HEK293 (cell line): ENCODE data around the gene OTUB1.
A peak's percentile ranks its signal among the peaks of the same experiment; 100 is the strongest.

ENCODE experiments used
- CTCF ChIA-PET: fragments of 350-600 bp; formaldehyde crosslinking; extraction: SDS; loops from one replicate; lab custom pipeline; 2021; ENCODE audit warnings: antibody characterized with exemption; lab: Yijun Ruan, JAX
- POLR2A ChIA-PET: fragments of 300-600 bp; formaldehyde crosslinking; extraction: SDS; loops from one replicate; lab custom pipeline; 2020; ENCODE audit warnings: antibody characterized with exemption, inconsistent platforms; lab: Yijun Ruan, JAX
- H3K27ac ChIP-seq: fragments of 200-500 bp; sonication (Bioruptor generic); 2 replicates; pipeline ENCODE4 v1.5.1; 2014; ENCODE audit warnings: low read depth, low read length, control low read depth, inconsistent platforms; ENCODE audit errors: extremely low read depth
- H3K36me3 ChIP-seq, 2 experiments: fragments of 200-500 bp in 1 of 2; sonication (Bioruptor generic) in 1 of 2; 1 replicate in 1 of 2; 2 replicates in 1 of 2; pipeline ENCODE4 v1.5.1; 2014 to 2017; ENCODE audit warnings: inconsistent platforms in 2 of 2, low read length in 2 of 2; ENCODE audit not compliant: control insufficient read depth in 2 of 2, insufficient read depth in 1 of 2
- H3K4me1 ChIP-seq: fragments of 200-500 bp; sonication (Bioruptor generic); 2 replicates; pipeline ENCODE4 v1.5.1; 2014; ENCODE audit warnings: mild to moderate bottlenecking, low read length, inconsistent platforms; ENCODE audit not compliant: control insufficient read depth, insufficient read depth
- H3K4me3 ChIP-seq: 2 replicates; pipeline ENCODE4 v1.5.1; 2011; ENCODE audit warnings: low read depth, mild to moderate bottlenecking, control low read depth, low read length, moderate library complexity
- H3K9me3 ChIP-seq: fragments of 200-500 bp; sonication (Bioruptor generic); 2 replicates; pipeline ENCODE4 v1.5.1; 2014; ENCODE audit warnings: low read depth, low read length, inconsistent platforms; ENCODE audit not compliant: control insufficient read depth, insufficient read depth
- BCL11A ChIP-seq: fragments of 450-650 bp; formaldehyde crosslinking; IDR thresholded peaks from 2 replicates; pipeline ENCODE4 v1.5.1; 2016; ENCODE audit warnings: low read depth, missing biosample characterization, missing genetic modification characterization
- CTCF ChIP-seq: fragments of 450-650 bp; formaldehyde crosslinking; IDR thresholded peaks from 2 replicates; pipeline ENCODE4 v1.5.1; 2016; ENCODE audit warnings: missing biosample characterization, missing genetic modification characterization
- GLIS2 ChIP-seq: fragments of 450-650 bp; formaldehyde crosslinking; IDR thresholded peaks from 2 replicates; pipeline ENCODE4 v1.5.1; 2016; ENCODE audit warnings: missing biosample characterization, missing genetic modification characterization
- TSHZ1 ChIP-seq: fragments of 450-650 bp; formaldehyde crosslinking; IDR thresholded peaks from 2 replicates; pipeline ENCODE4 v1.5.1; 2016; ENCODE audit warnings: missing biosample characterization, missing genetic modification characterization, borderline replicate concordance
- ZBTB8A ChIP-seq: fragments of 450-650 bp; formaldehyde crosslinking; IDR thresholded peaks from 2 replicates; pipeline ENCODE4 v1.5.1; 2016; ENCODE audit warnings: missing biosample characterization, missing genetic modification characterization
- ZIC2 ChIP-seq: fragments of 450-650 bp; formaldehyde crosslinking; IDR thresholded peaks from 2 replicates; pipeline ENCODE4 v1.5.1; 2016; ENCODE audit warnings: missing biosample characterization, missing genetic modification characterization
- ZNF548 ChIP-seq: fragments of 450-650 bp; formaldehyde crosslinking; IDR thresholded peaks from 2 replicates; pipeline ENCODE4 v1.5.1; 2016; ENCODE audit warnings: missing biosample characterization, missing genetic modification characterization
- ZNF768 ChIP-seq: fragments of 450-650 bp; formaldehyde crosslinking; IDR thresholded peaks from 2 replicates; pipeline ENCODE4 v1.5.1; 2018; ENCODE audit warnings: missing biosample characterization, mild to moderate bottlenecking, missing genetic modification characterization
- TF ChIP-seq, protein P1 (sequence below): fragments of 450-650 bp; formaldehyde crosslinking; IDR thresholded peaks from 2 replicates; pipeline ENCODE4 v1.5.1; 2017; ENCODE audit warnings: missing biosample characterization, missing genetic modification characterization
- TF ChIP-seq, protein P2 (sequence below): fragments of 450-650 bp; formaldehyde crosslinking; IDR thresholded peaks from 2 replicates; pipeline ENCODE4 v1.5.1; 2017; ENCODE audit warnings: missing biosample characterization, missing genetic modification characterization

OTUB1 gene

GRCh38 chr11:64022125-64022784 is 36.0 kb downstream of the OTUB1 start:
- H3K36me3 ChIP-seq: no peaks in the 10 kb centered on the region
- no peak overlapping the region for H3K4me3 ChIP-seq
- H3K4me1 ChIP-seq: no peaks in the 10 kb centered on the region
- ChIA-PET POLR2A (no interaction called here), CTCF (interaction anchor here (0.6 kb wide), 1 partner anchor 14 kb away, joined by 3 read pairs; no protein-coding TSS in a partner anchor)
- TF ChIP-seq ZIC2 (tag by site-specific recombination) (peak; percentile 62; the same call in 1 of the 2 replicates), GLIS2 (tag by site-specific recombination) (peak; percentile 25), ZBTB8A (tag by site-specific recombination) (0 out of 2 replicates have a peak, but pooled peaks have one; percentile 27)
- TF ChIP-seq, protein P1, sequence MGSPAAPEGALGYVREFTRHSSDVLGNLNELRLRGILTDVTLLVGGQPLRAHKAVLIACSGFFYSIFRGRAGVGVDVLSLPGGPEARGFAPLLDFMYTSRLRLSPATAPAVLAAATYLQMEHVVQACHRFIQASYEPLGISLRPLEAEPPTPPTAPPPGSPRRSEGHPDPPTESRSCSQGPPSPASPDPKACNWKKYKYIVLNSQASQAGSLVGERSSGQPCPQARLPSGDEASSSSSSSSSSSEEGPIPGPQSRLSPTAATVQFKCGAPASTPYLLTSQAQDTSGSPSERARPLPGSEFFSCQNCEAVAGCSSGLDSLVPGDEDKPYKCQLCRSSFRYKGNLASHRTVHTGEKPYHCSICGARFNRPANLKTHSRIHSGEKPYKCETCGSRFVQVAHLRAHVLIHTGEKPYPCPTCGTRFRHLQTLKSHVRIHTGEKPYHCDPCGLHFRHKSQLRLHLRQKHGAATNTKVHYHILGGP: no peak
- H3K9me3 ChIP-seq: no peaks in the 10 kb centered on the region
- H3K27ac ChIP-seq: no peak overlapping the region

DNA sequence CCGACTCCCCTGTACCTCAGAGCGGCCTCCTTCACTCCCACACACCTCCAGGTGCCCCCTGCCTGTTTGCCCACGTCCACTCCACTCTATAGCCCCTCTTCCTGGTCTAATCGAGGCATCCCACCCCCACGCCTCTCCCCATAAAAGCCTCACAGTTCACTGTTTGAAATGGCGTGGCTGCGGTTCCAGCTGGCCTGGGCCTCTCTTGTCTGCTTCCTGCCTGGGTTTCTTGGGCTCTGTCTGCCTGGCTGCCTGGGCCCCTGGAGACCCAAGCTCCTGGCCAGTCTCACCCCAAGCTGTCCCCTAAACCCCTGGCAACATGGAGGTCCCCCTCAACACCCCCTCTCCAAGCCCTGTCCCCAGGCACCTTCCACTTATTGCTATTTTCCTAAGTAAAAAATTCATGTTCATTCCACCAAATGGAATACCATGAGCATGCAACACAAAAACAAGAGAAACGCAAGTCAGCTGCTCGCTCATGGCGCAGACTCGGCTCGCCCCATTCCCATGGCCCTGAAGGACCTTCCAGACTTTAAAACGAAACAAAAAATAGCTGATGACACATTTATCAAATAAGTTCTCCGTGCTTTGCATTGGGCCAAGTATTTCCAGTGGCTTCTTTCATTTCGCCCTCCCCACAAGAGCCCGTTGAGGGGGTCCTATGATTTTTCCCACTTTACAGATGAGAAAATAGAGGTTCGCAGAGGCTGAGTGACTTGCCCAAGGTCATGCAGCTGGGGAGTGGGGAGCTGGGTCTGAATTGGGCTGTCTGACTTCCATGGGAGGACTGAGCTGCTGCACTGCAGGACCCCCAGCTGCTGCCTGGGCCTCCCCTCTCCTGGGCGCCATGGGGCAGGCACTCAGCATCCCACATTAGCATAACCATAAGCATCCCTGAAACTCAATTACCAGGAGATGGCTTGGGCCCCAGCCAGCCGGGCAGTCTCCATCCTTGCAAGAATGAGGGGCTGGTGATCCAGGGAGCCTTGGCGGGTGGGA is 37.8 kb downstream of the OTUB1 start:
- H3K9me3 ChIP-seq: no peaks in the 10 kb centered on the region
- no peak for TF ChIP-seq ZNF548
- TF ChIP-seq CTCF: no peak
- no peak for TF ChIP-seq ZNF768
- TF ChIP-seq, protein P2, sequence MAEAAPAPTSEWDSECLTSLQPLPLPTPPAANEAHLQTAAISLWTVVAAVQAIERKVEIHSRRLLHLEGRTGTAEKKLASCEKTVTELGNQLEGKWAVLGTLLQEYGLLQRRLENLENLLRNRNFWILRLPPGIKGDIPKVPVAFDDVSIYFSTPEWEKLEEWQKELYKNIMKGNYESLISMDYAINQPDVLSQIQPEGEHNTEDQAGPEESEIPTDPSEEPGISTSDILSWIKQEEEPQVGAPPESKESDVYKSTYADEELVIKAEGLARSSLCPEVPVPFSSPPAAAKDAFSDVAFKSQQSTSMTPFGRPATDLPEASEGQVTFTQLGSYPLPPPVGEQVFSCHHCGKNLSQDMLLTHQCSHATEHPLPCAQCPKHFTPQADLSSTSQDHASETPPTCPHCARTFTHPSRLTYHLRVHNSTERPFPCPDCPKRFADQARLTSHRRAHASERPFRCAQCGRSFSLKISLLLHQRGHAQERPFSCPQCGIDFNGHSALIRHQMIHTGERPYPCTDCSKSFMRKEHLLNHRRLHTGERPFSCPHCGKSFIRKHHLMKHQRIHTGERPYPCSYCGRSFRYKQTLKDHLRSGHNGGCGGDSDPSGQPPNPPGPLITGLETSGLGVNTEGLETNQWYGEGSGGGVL (tag by site-specific recombination): no peak
- no peak for TF ChIP-seq BCL11A (tag by site-specific recombination)
- TF ChIP-seq TSHZ1: no peak
- POLR2A ChIA-PET: no interaction called here
- CTCF ChIA-PET: interaction anchor here (0.6 to 1.2 kb wide), 3 partner anchors 24 to 549 kb away, joined by 3 read pairs; no protein-coding TSS in a partner anchor
- no peak overlapping the region for H3K27ac ChIP-seq
- H3K4me3 ChIP-seq: no peak overlapping the region
- H3K4me1 ChIP-seq: no peaks in the 10 kb centered on the region
- no peaks in the 10 kb centered on the region for H3K36me3 ChIP-seq
